ENCODE results near the gene EMC8.
"Not testable (repeated sequence)": the region's sequence is repeated elsewhere in the genome, so short reads cannot be mapped to it uniquely, and the experiment has no call there.

EMC8 gene

DNA sequence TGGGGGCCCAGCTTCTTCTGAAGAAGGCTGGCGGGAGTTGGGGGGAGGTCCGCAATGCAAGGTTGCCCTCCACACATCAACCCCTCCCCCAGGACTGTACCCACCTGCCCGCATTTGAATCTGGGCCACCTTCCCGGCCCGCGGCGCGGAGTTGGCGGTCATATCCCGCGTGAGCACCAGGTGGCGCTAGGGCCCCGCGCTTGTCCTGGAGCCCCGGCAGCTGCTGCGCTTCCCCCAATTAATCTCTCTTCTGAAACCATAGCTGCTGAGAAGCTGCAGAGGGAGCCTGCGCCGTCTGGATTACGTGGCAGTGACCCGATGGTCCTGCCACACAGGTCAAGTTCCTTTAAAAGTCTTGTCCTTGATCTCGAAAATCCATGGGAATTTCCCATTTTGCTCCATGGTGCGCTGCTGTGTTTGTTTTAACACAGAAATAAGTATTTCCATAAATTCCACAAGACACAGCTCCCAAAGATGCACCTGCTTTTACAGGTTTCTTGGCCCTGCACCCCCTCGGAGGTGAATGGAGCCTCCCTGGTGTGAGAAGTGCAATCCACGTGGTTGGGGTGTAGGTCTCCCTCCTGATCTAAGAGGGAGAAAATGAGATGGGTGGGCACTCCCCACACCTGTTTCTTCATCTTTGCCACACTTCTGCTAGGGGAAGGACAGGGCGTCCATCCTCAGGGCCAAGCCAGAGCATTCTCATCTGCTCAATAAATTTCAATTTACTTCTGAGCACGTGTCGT lies 22.2 kb upstream of the EMC8 start:
- no peak overlapping the region for H3K4ac ChIP-seq (ENCODE audit: low read depth, low read length)
- peak; percentile 85 for DNase-seq
- H2BK15ac ChIP-seq (replicated peaks; ENCODE audit: low read depth): no peak overlapping the region
- H3K56ac ChIP-seq (ENCODE audit: low read length): no peak overlapping the region
- no peaks in the 10 kb centered on the region for H3K36me3 ChIP-seq (ENCODE audit: control insufficient read depth, insufficient read depth, low read length)
- H4K8ac ChIP-seq (ENCODE audit: low read depth, low read length): no peak overlapping the region
- no peak overlapping the region for H3K4me3 ChIP-seq (ENCODE audit: low read length)
- H3K4me2 ChIP-seq (ENCODE audit: low read length): no peak overlapping the region
- no peaks in the 10 kb centered on the region for H3K79me2 ChIP-seq (ENCODE audit: control insufficient read depth, insufficient read depth, low read length)
- H2BK5ac ChIP-seq (ENCODE audit: low read length): no peak overlapping the region
- H4K5ac ChIP-seq (ENCODE audit: low read length): no peak overlapping the region
- no peaks in the 10 kb centered on the region for H3K4me1 ChIP-seq (ENCODE audit: control insufficient read depth, low read depth, low read length)
- no peak overlapping the region for H3K27ac ChIP-seq (ENCODE audit: low read depth, low read length)
- no peak overlapping the region for H3K9ac ChIP-seq (ENCODE audit: low read length)
- no peak overlapping the region for H3K23ac ChIP-seq (ENCODE audit: low read length)
- H3K18ac ChIP-seq (ENCODE audit: low read length): no peak overlapping the region
- H3K27me3 ChIP-seq (ENCODE audit: insufficient read depth, low read length, poor library complexity): no peaks in the 10 kb centered on the region
- H2BK120ac ChIP-seq (ENCODE audit: low read depth, low read length): no peak overlapping the region
- no CpG with 5 or more reads among the region's 27 CpGs for WGBS (ENCODE audit: extremely low coverage, insufficient coverage, low lambda C conversion rate)
- no peaks in the 10 kb centered on the region for H3K79me1 ChIP-seq (ENCODE audit: low read length)
- H2AK5ac ChIP-seq (ENCODE audit: low read length): no peak overlapping the region

DNA sequence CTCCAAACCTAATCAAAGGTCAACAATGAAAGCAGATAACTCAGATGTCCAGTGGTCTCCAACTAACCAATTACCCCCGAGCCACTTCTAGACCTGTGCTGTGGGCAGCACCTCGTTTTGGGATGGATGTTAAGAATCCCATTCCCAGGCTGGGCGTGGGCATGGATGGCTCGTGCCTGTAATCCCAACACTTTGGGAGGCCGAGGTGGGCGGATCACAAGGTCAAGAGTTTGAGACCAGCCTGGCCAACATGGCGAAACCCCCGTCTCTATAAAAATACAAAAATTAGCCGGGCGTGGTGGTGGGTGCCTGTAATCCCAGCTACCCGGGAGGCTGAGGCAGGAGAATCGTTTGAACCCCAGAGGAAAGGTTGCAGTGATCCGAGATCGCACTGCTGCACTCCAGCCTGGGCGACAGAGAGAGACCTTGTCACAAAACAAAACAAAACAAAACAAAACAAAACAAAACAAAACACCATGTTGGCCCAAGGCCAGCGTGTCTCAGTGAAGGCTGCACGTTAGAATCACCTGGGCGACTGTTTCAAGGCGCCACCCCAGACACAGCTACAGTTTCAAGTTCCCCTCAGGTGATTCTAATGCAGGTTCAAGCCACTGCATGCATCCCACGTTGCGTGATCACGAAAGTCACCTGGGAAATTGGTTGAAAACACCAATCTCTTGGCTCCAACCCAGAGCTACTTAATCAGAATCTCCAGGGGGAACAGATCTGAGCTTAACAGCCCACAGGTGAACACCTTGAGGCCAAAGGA lies 21.4 kb upstream of the EMC8 start:
- no peaks in the 10 kb centered on the region for H3K36me3 ChIP-seq (ENCODE audit: control insufficient read depth, insufficient read depth, low read length)
- no peak overlapping the region for H2BK15ac ChIP-seq (replicated peaks; ENCODE audit: low read depth)
- H2BK120ac ChIP-seq (ENCODE audit: low read depth, low read length): no peak overlapping the region
- H3K9ac ChIP-seq (ENCODE audit: low read length): no peak overlapping the region
- H3K18ac ChIP-seq (ENCODE audit: low read length): no peak overlapping the region
- H2BK5ac ChIP-seq (ENCODE audit: low read length): no peak overlapping the region
- no peaks in the 10 kb centered on the region for H3K27me3 ChIP-seq (ENCODE audit: insufficient read depth, low read length, poor library complexity)
- H4K8ac ChIP-seq (ENCODE audit: low read depth, low read length): no peak overlapping the region
- DNase-seq: no peak
- no peak overlapping the region for H2AK5ac ChIP-seq (ENCODE audit: low read length)
- no CpG with 5 or more reads among the region's 22 CpGs for WGBS (ENCODE audit: extremely low coverage, insufficient coverage, low lambda C conversion rate)
- H3K4me1 ChIP-seq (ENCODE audit: control insufficient read depth, low read depth, low read length): no peaks in the 10 kb centered on the region
- H3K23ac ChIP-seq (ENCODE audit: low read length): no peak overlapping the region
- no peak overlapping the region for H3K4ac ChIP-seq (ENCODE audit: low read depth, low read length)
- no peak overlapping the region for H4K5ac ChIP-seq (ENCODE audit: low read length)
- H3K4me3 ChIP-seq (ENCODE audit: low read length): no peak overlapping the region
- H3K27ac ChIP-seq (ENCODE audit: low read depth, low read length): no peak overlapping the region
- H3K56ac ChIP-seq (ENCODE audit: low read length): no peak overlapping the region
- no peaks in the 10 kb centered on the region for H3K79me1 ChIP-seq (ENCODE audit: low read length)
- H3K4me2 ChIP-seq (ENCODE audit: low read length): no peak overlapping the region
- no peaks in the 10 kb centered on the region for H3K79me2 ChIP-seq (ENCODE audit: control insufficient read depth, insufficient read depth, low read length)

GRCh38 chr16:85819771-85820170 lies 20.4 kb upstream of the EMC8 start:
- no peak for DNase-seq
- Histone ChIP-seq H4K5ac (ENCODE audit: low read length) (no peak overlapping the region), H3K27ac (ENCODE audit: low read depth, low read length) (no peak overlapping the region)

GRCh38 chr16:85819245-85819644 lies 19.9 kb upstream of the EMC8 start:
- Histone ChIP-seq H3K56ac (ENCODE audit: low read length) (no peak overlapping the region), H3K27ac (ENCODE audit: low read depth, low read length) (no peak overlapping the region), H3K4me1 (ENCODE audit: control insufficient read depth, low read depth, low read length) (no peaks in the 10 kb centered on the region), H3K23ac (ENCODE audit: low read length) (no peak overlapping the region), H2AK5ac (ENCODE audit: low read length) (no peak overlapping the region), H3K4me3 (ENCODE audit: low read length) (no peak overlapping the region), H3K4me2 (ENCODE audit: low read length) (no peak overlapping the region), H4K5ac (ENCODE audit: low read length) (no peak overlapping the region), H2BK15ac (replicated peaks; ENCODE audit: low read depth) (no peak overlapping the region), H2BK120ac (ENCODE audit: low read depth, low read length) (no peak overlapping the region), H2BK5ac (ENCODE audit: low read length) (no peak overlapping the region), H3K27me3 (ENCODE audit: insufficient read depth, low read length, poor library complexity) (no peaks in the 10 kb centered on the region), H3K4ac (ENCODE audit: low read depth, low read length) (no peak overlapping the region), H3K36me3 (ENCODE audit: control insufficient read depth, insufficient read depth, low read length) (no peaks in the 10 kb centered on the region), H3K79me1 (ENCODE audit: low read length) (no peaks in the 10 kb centered on the region), H3K18ac (ENCODE audit: low read length) (no peak overlapping the region), H3K79me2 (ENCODE audit: control insufficient read depth, insufficient read depth, low read length) (no peaks in the 10 kb centered on the region), H3K9ac (ENCODE audit: low read length) (no peak overlapping the region), H4K8ac (ENCODE audit: low read depth, low read length) (no peak overlapping the region)
- no CpG with 5 or more reads among the region's 10 CpGs for WGBS (ENCODE audit: extremely low coverage, insufficient coverage, low lambda C conversion rate)
- DNase-seq: peak; percentile 92

More at GRCh38 chr16:85819771-85820170, 20.4 kb upstream of the EMC8 start:
- H2BK120ac ChIP-seq (ENCODE audit: low read depth, low read length): no peak overlapping the region
- H4K8ac ChIP-seq (ENCODE audit: low read depth, low read length): no peak overlapping the region
- H3K18ac ChIP-seq (ENCODE audit: low read length): no peak overlapping the region
- H3K4me1 ChIP-seq (ENCODE audit: control insufficient read depth, low read depth, low read length): no peaks in the 10 kb centered on the region
- no peak overlapping the region for H3K56ac ChIP-seq (ENCODE audit: low read length)
- WGBS (ENCODE audit: extremely low coverage, insufficient coverage, low lambda C conversion rate): no CpG with 5 or more reads among the region's 6 CpGs
- H2BK15ac ChIP-seq (replicated peaks; ENCODE audit: low read depth): no peak overlapping the region
- H3K4ac ChIP-seq (ENCODE audit: low read depth, low read length): no peak overlapping the region
- H3K79me1 ChIP-seq (ENCODE audit: low read length): no peaks in the 10 kb centered on the region
- H3K4me3 ChIP-seq (ENCODE audit: low read length): no peak overlapping the region
- no peak overlapping the region for H3K9ac ChIP-seq (ENCODE audit: low read length)
- no peaks in the 10 kb centered on the region for H3K79me2 ChIP-seq (ENCODE audit: control insufficient read depth, insufficient read depth, low read length)
- H3K27me3 ChIP-seq (ENCODE audit: insufficient read depth, low read length, poor library complexity): no peaks in the 10 kb centered on the region
- H3K36me3 ChIP-seq (ENCODE audit: control insufficient read depth, insufficient read depth, low read length): no peaks in the 10 kb centered on the region
- H3K4me2 ChIP-seq (ENCODE audit: low read length): no peak overlapping the region
- no peak overlapping the region for H2AK5ac ChIP-seq (ENCODE audit: low read length)
- H3K23ac ChIP-seq (ENCODE audit: low read length): no peak overlapping the region
- H2BK5ac ChIP-seq (ENCODE audit: low read length): no peak overlapping the region

GRCh38 chr16:85817195-85817594 lies 17.9 kb upstream of the EMC8 start:
- H3K4me3 ChIP-seq (ENCODE audit: low read length); H3K56ac ChIP-seq (ENCODE audit: low read length); H3K4me1 ChIP-seq (ENCODE audit: control insufficient read depth, low read depth, low read length); H3K4ac ChIP-seq (ENCODE audit: low read depth, low read length); H2AK5ac ChIP-seq (ENCODE audit: low read length); DNase-seq; H3K18ac ChIP-seq (ENCODE audit: low read length); H2BK120ac ChIP-seq (ENCODE audit: low read depth, low read length); H3K79me1 ChIP-seq (ENCODE audit: low read length); H3K23ac ChIP-seq (ENCODE audit: low read length); H4K8ac ChIP-seq (ENCODE audit: low read depth, low read length); H2BK5ac ChIP-seq (ENCODE audit: low read length); H3K9ac ChIP-seq (ENCODE audit: low read length); H3K79me2 ChIP-seq (ENCODE audit: control insufficient read depth, insufficient read depth, low read length); H3K36me3 ChIP-seq (ENCODE audit: control insufficient read depth, insufficient read depth, low read length); H3K27ac ChIP-seq (ENCODE audit: low read depth, low read length); H2BK15ac ChIP-seq (replicated peaks; ENCODE audit: low read depth); H4K5ac ChIP-seq (ENCODE audit: low read length); H3K27me3 ChIP-seq (ENCODE audit: insufficient read depth, low read length, poor library complexity); H3K4me2 ChIP-seq (ENCODE audit: low read length): not testable (repeated sequence)
- no CpG with 5 or more reads among the region's 6 CpGs for WGBS (ENCODE audit: extremely low coverage, insufficient coverage, low lambda C conversion rate)

Measured in mesendoderm (in vitro differentiated cells).